Lung (tissue), 12 donors: ENCODE results near the gene CDK14. TPM values are rescaled to one million over a fixed set of nuclear protein-coding genes. Genes with fewer than 3 reads are reported as not detected.

Experiments used
- ATAC-seq: fragments of 200-7000 bp; cut with Tn5 transposase; one replicate; pipeline ENCODE4 v1.9.1; 2020; ENCODE audit warnings: moderate number of reproducible peaks; ENCODE audit not compliant: insufficient read depth, low FRiP score
- DNase-seq, 3 donors: peaks; one replicate each; pipeline ENCODE4 v3.0.0-alpha.2; 2013 to 2017
- H3K27ac ChIP-seq, 2 donors: one replicate each; pipeline ENCODE4 v1.5.1; 2013; ENCODE audit warnings: mild to moderate bottlenecking in 2 of 2, moderate library complexity in 2 of 2, control low read depth in 1 of 2, inconsistent platforms in 1 of 2, low read depth in 1 of 2, low read length in 1 of 2
- H3K27me3 ChIP-seq, 3 donors: one replicate each; pipeline ENCODE4 v1.5.1; 2013; ENCODE audit warnings: low read length in 2 of 3; ENCODE audit not compliant: control insufficient read depth in 3 of 3, insufficient read depth in 3 of 3
- H3K36me3 ChIP-seq, 4 donors: one replicate each; pipeline ENCODE4 v1.5.1; 2013; ENCODE audit warnings: low read length in 4 of 4, mild to moderate bottlenecking in 1 of 4, moderate library complexity in 1 of 4; ENCODE audit not compliant: control insufficient read depth in 4 of 4, insufficient read depth in 4 of 4
- H3K4me1 ChIP-seq, 5 donors: one replicate each; pipeline ENCODE4 v1.5.1; 2013; ENCODE audit warnings: low read length in 5 of 5, mild to moderate bottlenecking in 2 of 5, moderate library complexity in 1 of 5; ENCODE audit not compliant: control insufficient read depth in 5 of 5, insufficient read depth in 5 of 5
- H3K4me3 ChIP-seq: one replicate; pipeline ENCODE4 v1.5.1; 2013; ENCODE audit warnings: mild to moderate bottlenecking, control low read depth, moderate library complexity
- H3K9ac ChIP-seq, 2 donors: one replicate each; pipeline ENCODE4 v1.5.1; 2013; ENCODE audit warnings: low read length in 2 of 2, control low read depth in 1 of 2; ENCODE audit not compliant: insufficient read depth in 1 of 2
- H3K9me3 ChIP-seq, 4 donors: one replicate each; pipeline ENCODE4 v1.5.1; 2013; ENCODE audit warnings: low read length in 3 of 4, mild to moderate bottlenecking in 1 of 4, moderate library complexity in 1 of 4; ENCODE audit not compliant: control insufficient read depth in 4 of 4, insufficient read depth in 3 of 4
- CTCF ChIP-seq: IDR thresholded peaks from 2 replicates; pipeline ENCODE4 v1.5.1; 2012; ENCODE audit warnings: mild to moderate bottlenecking; ENCODE audit errors: control extremely low read depth, extremely low read depth
- WGBS, 2 donors: extraction: QIAGEN DNeasy Blood & Tissue Kit; methylation state at CpG; one replicate each; pipeline ENCODE4 v1.1.7; 2013; 5-methylcytosine and 5-hydroxymethylcytosine counted together
- polyA plus RNA-seq, 2 donors: library from polyadenylated mRNA; stranded (reverse); fragments of 200-250 nt; gene quantifications; one replicate each; pipeline ENCODE4 v1.2.1, GENCODE V29; 2013
- total RNA-seq, 2 donors: library from RNA; depleted of rRNA in 1 of 2; stranded (reverse); fragments of >200 nt in 1 of 2; gene quantifications; one replicate each; pipeline ENCODE4 v1.2.1, GENCODE V29; 2014 to 2021
- donor health status: control.
- donor health status: control.
- donor health status: Bipolar disorder and iron deficiency.
- donor health status: healthy.
- donor health status: DM: yes; HTN: yes; CAD: no.

Gene CDK14
- total and polyA plus RNA-seq, 4 donors, result 4.3 to 117 (median 18.9) TPM

GRCh38 chr7:90654718-90655427, 58.8 kb downstream of the CDK14 start:
- TF ChIP-seq CTCF, result no peak
- no peak for ATAC-seq
- Histone ChIP-seq H3K27ac (no peak overlapping the region), H3K9me3 (no peaks in the 10 kb centered on the region), H3K4me3 (no peak overlapping the region), H3K36me3 (no peaks in the 10 kb centered on the region), H3K4me1 (peaks cover 0 to 11% (median 0%) of the 10 kb centered on the region in 5 donors), H3K27me3 (no peaks in the 10 kb centered on the region), H3K9ac (no peak overlapping the region)
- 90 to 94% methylated on average over 4 of the region's 4 CpGs for WGBS, 2 donors
- DNase-seq, result no peak

GRCh38 chr7:90655566-90655965, 59.4 kb downstream of the CDK14 start:
- H3K4me3 ChIP-seq, result no peak overlapping the region
- 19 to 20% methylated on average over 2 of the region's 2 CpGs for WGBS, 2 donors
- no peaks in the 10 kb centered on the region for H3K9me3 ChIP-seq
- no peak for TF ChIP-seq CTCF
- DNase-seq (no peak), ATAC-seq (no peak)
- no peaks in the 10 kb centered on the region for H3K36me3 ChIP-seq
- H3K9ac ChIP-seq, result no peak overlapping the region
- no peak overlapping the region for H3K27ac ChIP-seq
- no peaks in the 10 kb centered on the region for H3K27me3 ChIP-seq
- H3K4me1 ChIP-seq, result peaks cover 0 to 11% (median 0%) of the 10 kb centered on the region in 5 donors

GRCh38 chr7:90657481-90657880, 61.4 kb downstream of the CDK14 start:
- ATAC-seq (no peak), DNase-seq (no peak)
- no peak for TF ChIP-seq CTCF
- peaks cover 0 to 19% (median 0%) of the 10 kb centered on the region in 5 donors for H3K4me1 ChIP-seq
- H3K27ac ChIP-seq, result no peak overlapping the region
- H3K36me3 ChIP-seq, result no peaks in the 10 kb centered on the region
- no peaks in the 10 kb centered on the region for H3K27me3 ChIP-seq
- H3K4me3 ChIP-seq, result no peak overlapping the region
- WGBS, 2 donors, result 90 to 91% methylated on average over 1 of the region's 1 CpG
- no peak overlapping the region for H3K9ac ChIP-seq
- H3K9me3 ChIP-seq, result no peaks in the 10 kb centered on the region
